ENCODE results near the gene PROM1. TPM values are rescaled to one million over a fixed set of nuclear protein-coding genes. Genes with fewer than 3 reads are reported as not detected.

The PROM1 gene
- total RNA-seq, 1 experiment from 2014 or later = not detected

DNA sequence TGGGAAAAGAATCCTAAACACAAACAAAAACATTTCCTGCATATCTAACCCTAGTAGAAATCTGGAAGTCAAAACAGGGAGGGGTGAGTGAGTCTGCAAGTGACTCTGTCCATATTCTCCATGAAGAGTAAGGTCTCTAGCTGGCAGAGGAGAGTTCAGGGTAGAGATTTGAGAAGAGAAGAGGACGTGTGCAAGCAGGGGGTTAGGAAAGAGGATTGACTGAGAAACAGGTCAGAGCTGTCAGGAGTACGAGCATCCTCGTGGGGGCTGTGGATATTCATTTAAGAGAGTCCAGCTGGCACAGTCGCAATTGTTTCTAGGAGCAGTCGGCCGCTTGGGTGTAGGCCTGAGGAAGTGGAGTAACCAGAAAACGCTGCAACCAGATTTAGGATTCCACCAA, 27.9 kb downstream of the PROM1 start:
- H3K27ac ChIP-seq (ENCODE audit: low read length) = no peak overlapping the region
- ChIA-PET CTCF (no interaction called here), POLR2A (ENCODE audit: unreplicated experiment) (no interaction called here)
- no peak overlapping the region for H2AFZ ChIP-seq (ENCODE audit: low read length)
- DNase-seq (no peak), ATAC-seq (no peak)
- H3K9me2 ChIP-seq (replicated peaks; ENCODE audit: low read length) = no peaks in the 10 kb centered on the region
- no TSS peak for BruUV-seq (replicated peaks)
- H3F3A ChIP-seq (ENCODE audit: low read length, unreplicated experiment) = no peaks in the 10 kb centered on the region
- H3K36me3 ChIP-seq (ENCODE audit: low read depth, low read length) = no peaks in the 10 kb centered on the region
- no peak overlapping the region for H3K4me2 ChIP-seq (ENCODE audit: low read length)
- H3K9ac ChIP-seq (ENCODE audit: low read length) = no peak overlapping the region
- H4K20me1 ChIP-seq (ENCODE audit: low read length) = no peaks in the 10 kb centered on the region
- peaks cover 16% of the 10 kb centered on the region for H3K27me3 ChIP-seq (ENCODE audit: low read length)
- H3K9me3 ChIP-seq (ENCODE audit: low read length) = no peaks in the 10 kb centered on the region
- TF ChIP-seq EZH2 (IDR thresholded peaks at IDR 0.05; ENCODE audit: low read length, unreplicated experiment) (no peak), EZH2phosphoT487 (IDR thresholded peaks at IDR 0.05; ENCODE audit: borderline replicate concordance, low read length) (no peak), CTCF (conservative IDR thresholded peaks at IDR 0.05; ENCODE audit: low read depth, low read length) (no peak)
- no peak overlapping the region for H3K4me3 ChIP-seq (ENCODE audit: low read length)
- no peaks in the 10 kb centered on the region for H3K79me2 ChIP-seq (ENCODE audit: low read length)
- intact Hi-C loops (cut with micrococcal nuclease) = no loop called here
- no peaks in the 10 kb centered on the region for H3K4me1 ChIP-seq (ENCODE audit: insufficient read depth, low read length)

GRCh38 chr4:16055471-16055870, 28.4 kb downstream of the PROM1 start:
- CTCF ChIA-PET = no interaction called here
- Histone ChIP-seq H3K4me3 (ENCODE audit: low read length) (no peak overlapping the region), H3K9me2 (replicated peaks; ENCODE audit: low read length) (no peaks in the 10 kb centered on the region), H3K4me2 (ENCODE audit: low read length) (no peak overlapping the region), H3K9me3 (ENCODE audit: low read length) (no peaks in the 10 kb centered on the region), H3K79me2 (ENCODE audit: low read length) (no peaks in the 10 kb centered on the region), H3F3A (ENCODE audit: low read length, unreplicated experiment) (no peaks in the 10 kb centered on the region), H3K9ac (ENCODE audit: low read length) (no peak overlapping the region), H4K20me1 (ENCODE audit: low read length) (no peaks in the 10 kb centered on the region), H3K4me1 (ENCODE audit: insufficient read depth, low read length) (no peaks in the 10 kb centered on the region), H3K36me3 (ENCODE audit: low read depth, low read length) (no peaks in the 10 kb centered on the region), H2AFZ (ENCODE audit: low read length) (no peak overlapping the region), H3K27me3 (ENCODE audit: low read length) (peaks cover 14% of the 10 kb centered on the region), H3K27ac (ENCODE audit: low read length) (no peak overlapping the region)
- POLR2A ChIA-PET (ENCODE audit: unreplicated experiment) = no interaction called here
- intact Hi-C loops (cut with micrococcal nuclease) = no loop called here
- no peak for ATAC-seq
- DNase-seq = no peak
- TF ChIP-seq EZH2 (IDR thresholded peaks at IDR 0.05; ENCODE audit: low read length, unreplicated experiment) = no peak
- TF ChIP-seq CTCF (conservative IDR thresholded peaks at IDR 0.05; ENCODE audit: low read depth, low read length) = no peak
- TF ChIP-seq EZH2phosphoT487 (IDR thresholded peaks at IDR 0.05; ENCODE audit: borderline replicate concordance, low read length) = no peak
- no TSS peak for BruUV-seq (replicated peaks)

GRCh38 chr4:16052939-16053338, 30.9 kb downstream of the PROM1 start:
- no peaks in the 10 kb centered on the region for H3K4me1 ChIP-seq (ENCODE audit: insufficient read depth, low read length)
- BruUV-seq (replicated peaks) = no TSS peak

More at GRCh38 chr4:16052939-16053338, 30.9 kb downstream of the PROM1 start:
- H3K27ac ChIP-seq (ENCODE audit: low read length) = no peak overlapping the region
- intact Hi-C loops (cut with micrococcal nuclease) = no loop called here
- ChIA-PET CTCF (no interaction called here), POLR2A (ENCODE audit: unreplicated experiment) (no interaction called here)
- ATAC-seq = no peak
- no peak overlapping the region for H3K9ac ChIP-seq (ENCODE audit: low read length)
- peaks cover 14% of the 10 kb centered on the region for H3K27me3 ChIP-seq (ENCODE audit: low read length)
- no peak overlapping the region for H3K4me2 ChIP-seq (ENCODE audit: low read length)
- H3K79me2 ChIP-seq (ENCODE audit: low read length) = no peaks in the 10 kb centered on the region
- H3K9me3 ChIP-seq (ENCODE audit: low read length) = no peaks in the 10 kb centered on the region
- H3F3A ChIP-seq (ENCODE audit: low read length, unreplicated experiment) = no peaks in the 10 kb centered on the region
- DNase-seq = no peak
- no peaks in the 10 kb centered on the region for H4K20me1 ChIP-seq (ENCODE audit: low read length)
- H3K4me3 ChIP-seq (ENCODE audit: low read length) = no peak overlapping the region
- no peaks in the 10 kb centered on the region for H3K36me3 ChIP-seq (ENCODE audit: low read depth, low read length)
- no peak overlapping the region for H2AFZ ChIP-seq (ENCODE audit: low read length)
- TF ChIP-seq EZH2 (IDR thresholded peaks at IDR 0.05; ENCODE audit: low read length, unreplicated experiment) (no peak), EZH2phosphoT487 (IDR thresholded peaks at IDR 0.05; ENCODE audit: borderline replicate concordance, low read length) (no peak), CTCF (conservative IDR thresholded peaks at IDR 0.05; ENCODE audit: low read depth, low read length) (no peak)
- H3K9me2 ChIP-seq (replicated peaks; ENCODE audit: low read length) = no peaks in the 10 kb centered on the region
